HUES64 (cell line): ENCODE measurements around the gene EIF3K.
A peak's percentile ranks its signal among the peaks of the same experiment; 100 is the strongest.
"Not testable (repeated sequence)": the region's sequence is repeated elsewhere in the genome, so short reads cannot be mapped to it uniquely, and the experiment has no call there.

ENCODE experiments used
- H3K27ac ChIP-seq: 2 replicates; pipeline ENCODE4 v1.7.0; 2013; ENCODE audit warnings: low read depth, low read length, inconsistent platforms
- H3K27me3 ChIP-seq: 2 replicates; pipeline ENCODE4 v1.6.1; 2013; ENCODE audit warnings: mild to moderate bottlenecking, low read length; ENCODE audit not compliant: insufficient read depth
- H3K36me3 ChIP-seq: 2 replicates; pipeline ENCODE4 v1.6.1; 2013; ENCODE audit warnings: mild to moderate bottlenecking, low read length; ENCODE audit not compliant: insufficient read depth
- H3K4me1 ChIP-seq: 2 replicates; pipeline ENCODE4 v1.6.1; 2013; ENCODE audit warnings: mild to moderate bottlenecking, low read length, moderate library complexity; ENCODE audit not compliant: insufficient read depth
- H3K4me3 ChIP-seq: 2 replicates; pipeline ENCODE4 v1.5.1; 2013; ENCODE audit warnings: mild to moderate bottlenecking, low read length, moderate library complexity
- H3K9ac ChIP-seq: 2 replicates; pipeline ENCODE4 v1.6.1; 2013; ENCODE audit warnings: mild to moderate bottlenecking, low read depth, low read length
- H3K9me3 ChIP-seq: 2 replicates; pipeline ENCODE4 v1.6.1; 2013; ENCODE audit warnings: low read depth, low read length; ENCODE audit not compliant: insufficient read depth
- WGBS: fragments of 150-250, 120-280 bp; methylation state at CpG from one replicate; pipeline ENCODE4 v1.1.7; 2013; ENCODE audit warnings: missing lambda C conversion rate; 5-methylcytosine and 5-hydroxymethylcytosine counted together

The EIF3K gene

DNA sequence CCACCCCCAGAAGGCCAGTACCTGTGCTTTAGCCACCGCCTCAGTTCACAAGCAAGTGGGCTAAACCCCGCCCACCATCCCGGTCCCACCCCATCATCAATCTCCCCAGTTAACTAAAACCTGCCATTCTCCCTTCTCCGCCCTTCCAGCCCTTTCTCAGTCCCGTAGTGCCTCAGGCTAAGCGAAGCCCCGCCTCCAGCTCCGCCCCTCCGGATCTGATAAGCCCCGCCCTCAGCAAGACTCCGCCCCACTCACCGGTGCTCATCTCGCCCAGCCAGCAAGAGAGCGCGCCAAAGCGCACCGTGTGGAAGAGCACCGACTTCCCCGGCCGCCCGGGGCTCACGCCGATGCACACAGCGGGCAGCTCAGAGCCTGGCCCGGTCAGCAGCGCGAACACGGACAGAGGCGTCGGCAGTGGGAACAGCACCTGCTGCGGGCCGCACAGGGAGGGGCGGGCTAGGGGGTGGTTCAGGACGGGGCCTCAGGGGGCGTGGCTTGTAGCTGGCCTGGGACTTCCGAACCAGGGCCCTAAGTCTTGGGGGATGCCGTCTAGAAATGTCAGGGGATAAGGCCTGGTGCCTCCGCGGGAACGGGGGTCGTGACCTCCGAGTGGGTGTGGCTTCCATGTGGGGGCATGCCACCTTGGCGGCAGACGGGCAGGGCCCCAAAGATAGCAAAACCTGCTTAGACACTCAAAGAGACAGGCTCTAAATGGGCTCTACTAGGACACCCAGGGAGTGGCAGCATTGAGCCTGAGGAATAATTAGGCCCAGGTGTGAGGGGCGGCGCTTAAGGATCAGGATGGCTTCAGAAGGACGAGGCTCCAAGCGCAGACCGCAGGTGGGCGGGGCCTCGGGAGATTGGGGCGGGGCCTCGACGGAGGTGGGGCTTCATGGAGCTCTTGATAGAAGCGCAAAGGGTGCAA is 22.7 kb upstream of the EIF3K start:
- 4% methylated on average over 55 of the region's 55 CpGs for WGBS
- Histone ChIP-seq H3K9me3 (no peaks in the 10 kb centered on the region), H3K9ac (0 out of 2 replicates have a peak overlapping the region, but pooled peaks have one; percentile 14), H3K36me3 (no peaks in the 10 kb centered on the region), H3K27ac (peak overlapping the region; percentile 75), H3K27me3 (no peaks in the 10 kb centered on the region), H3K4me1 (no peaks in the 10 kb centered on the region), H3K4me3 (peak overlapping the region; percentile 66)

DNA sequence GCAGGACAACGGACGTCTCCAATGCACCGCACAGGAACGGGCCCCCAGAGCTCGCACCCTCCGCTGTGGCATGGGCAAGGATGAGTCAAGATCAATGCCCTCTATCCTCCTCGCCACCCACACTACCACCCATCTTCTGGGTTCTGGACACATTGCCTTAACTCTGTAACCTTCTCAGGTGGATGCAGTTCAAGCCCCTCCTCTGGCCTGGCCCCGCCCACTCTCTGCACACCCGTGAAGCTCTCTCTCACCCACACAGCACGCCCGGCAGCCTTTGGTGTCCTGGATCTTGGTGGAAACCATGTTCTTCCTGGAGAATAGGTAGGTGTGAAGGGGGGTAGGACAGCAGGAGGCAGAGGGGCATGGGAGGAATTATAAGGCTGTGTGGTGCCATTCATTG is 21.9 kb upstream of the EIF3K start:
- no peaks in the 10 kb centered on the region for H3K27me3 ChIP-seq
- no peaks in the 10 kb centered on the region for H3K9me3 ChIP-seq
- no peaks in the 10 kb centered on the region for H3K4me1 ChIP-seq
- H3K4me3 ChIP-seq, result peak overlapping the region; percentile 66; the same call in 1 of the 2 replicates
- no peak overlapping the region for H3K27ac ChIP-seq
- WGBS, result 87% methylated on average over 11 of the region's 11 CpGs
- H3K9ac ChIP-seq, result no peak overlapping the region
- H3K36me3 ChIP-seq, result no peaks in the 10 kb centered on the region

DNA sequence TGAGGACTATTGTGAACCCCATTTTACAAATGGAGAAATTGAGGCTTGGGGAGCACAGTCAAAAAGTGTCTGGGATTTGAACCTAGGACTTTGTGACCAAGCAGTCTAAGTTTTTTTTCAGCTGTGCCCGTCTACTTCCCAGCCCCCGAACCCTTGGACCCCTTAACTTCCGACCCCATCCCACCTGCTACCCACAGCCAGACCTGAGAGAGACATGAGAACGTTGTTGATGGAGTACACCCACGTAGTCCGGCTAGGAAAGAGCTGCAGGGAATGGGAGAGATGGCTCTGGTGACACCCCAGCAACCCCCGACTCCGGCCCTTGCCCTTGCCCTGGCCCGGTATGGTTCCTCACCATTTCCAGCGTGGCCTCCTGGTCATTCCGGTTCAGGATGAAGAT is 19.3 kb upstream of the EIF3K start:
- no peaks in the 10 kb centered on the region for H3K4me1 ChIP-seq
- no peak overlapping the region for H3K4me3 ChIP-seq
- WGBS, result 92% methylated on average over 11 of the region's 11 CpGs
- no peaks in the 10 kb centered on the region for H3K27me3 ChIP-seq
- H3K9ac ChIP-seq, result no peak overlapping the region
- no peaks in the 10 kb centered on the region for H3K9me3 ChIP-seq
- H3K27ac ChIP-seq, result no peak overlapping the region
- H3K36me3 ChIP-seq, result no peaks in the 10 kb centered on the region

DNA sequence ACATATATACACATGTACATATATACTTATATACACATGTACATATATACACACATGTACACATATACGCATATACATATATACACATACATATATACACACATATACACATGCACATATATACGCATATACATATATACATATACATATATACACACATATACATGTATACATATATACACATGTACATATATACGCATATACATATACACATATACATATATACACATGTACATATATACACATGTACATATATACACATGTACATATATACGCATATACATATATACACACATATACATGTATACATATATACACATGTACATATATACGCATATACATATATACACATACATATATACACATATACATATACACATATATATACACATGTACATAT is 16.1 kb upstream of the EIF3K start:
- H3K4me3 ChIP-seq, H3K27ac ChIP-seq, H3K4me1 ChIP-seq, H3K9ac ChIP-seq, H3K9me3 ChIP-seq, H3K36me3 ChIP-seq, H3K27me3 ChIP-seq: not testable (repeated sequence)
- 94% methylated on average over 5 of the region's 5 CpGs for WGBS

DNA sequence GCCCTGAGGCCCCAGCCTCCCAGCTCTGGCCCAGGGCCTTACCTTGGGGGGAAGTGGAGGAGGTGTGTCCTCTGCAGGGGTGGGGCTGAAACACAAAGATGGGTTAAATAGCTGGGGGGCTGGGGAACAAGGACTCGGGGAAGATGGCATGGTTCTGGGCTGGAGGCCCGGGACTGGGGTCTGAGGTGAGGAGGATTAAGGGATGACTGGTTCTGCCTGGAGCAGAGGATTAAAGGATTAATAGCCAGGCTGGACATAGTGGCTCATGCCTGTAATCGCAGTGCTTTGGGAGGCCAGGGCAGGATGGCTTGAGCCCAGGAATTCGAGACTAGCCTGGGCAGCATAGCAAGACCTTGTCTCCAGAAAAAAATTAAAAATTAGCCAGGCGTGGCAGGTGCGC is 12.9 kb upstream of the EIF3K start:
- H3K9me3 ChIP-seq, result no peaks in the 10 kb centered on the region
- H3K9ac ChIP-seq, result no peak overlapping the region
- H3K4me3 ChIP-seq, result no peak overlapping the region
- no peak overlapping the region for H3K27ac ChIP-seq
- H3K36me3 ChIP-seq, result no peaks in the 10 kb centered on the region
- 90% methylated on average over 6 of the region's 6 CpGs for WGBS
- H3K27me3 ChIP-seq, result no peaks in the 10 kb centered on the region
- H3K4me1 ChIP-seq, result no peaks in the 10 kb centered on the region

DNA sequence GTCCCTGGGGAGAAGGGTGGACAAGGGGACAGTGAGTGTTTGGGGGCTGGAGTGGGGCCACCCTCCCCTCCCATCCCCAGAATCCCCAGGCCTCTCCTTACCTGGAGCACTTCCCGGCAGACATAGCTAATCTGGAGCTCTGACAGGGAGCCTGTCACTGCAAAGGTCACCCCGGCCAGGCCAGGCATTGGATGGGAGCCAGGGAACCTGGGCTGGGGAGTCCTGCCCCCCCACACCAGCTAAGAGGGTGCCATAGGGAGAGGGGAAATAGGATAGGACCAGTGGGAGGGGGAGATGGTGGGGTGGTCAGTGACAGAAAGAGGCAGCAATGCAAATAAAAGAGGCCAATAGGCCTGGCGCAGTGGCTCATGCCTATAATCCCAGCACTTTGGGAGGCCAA is 4.7 kb upstream of the EIF3K start:
- Histone ChIP-seq H3K27ac (no peak overlapping the region), H3K27me3 (no peaks in the 10 kb centered on the region), H3K36me3 (no peaks in the 10 kb centered on the region), H3K9me3 (no peaks in the 10 kb centered on the region), H3K9ac (no peak overlapping the region), H3K4me3 (no peak overlapping the region), H3K4me1 (peaks cover 6% of the 10 kb centered on the region)
- 83% methylated on average over 3 of the region's 3 CpGs for WGBS

DNA sequence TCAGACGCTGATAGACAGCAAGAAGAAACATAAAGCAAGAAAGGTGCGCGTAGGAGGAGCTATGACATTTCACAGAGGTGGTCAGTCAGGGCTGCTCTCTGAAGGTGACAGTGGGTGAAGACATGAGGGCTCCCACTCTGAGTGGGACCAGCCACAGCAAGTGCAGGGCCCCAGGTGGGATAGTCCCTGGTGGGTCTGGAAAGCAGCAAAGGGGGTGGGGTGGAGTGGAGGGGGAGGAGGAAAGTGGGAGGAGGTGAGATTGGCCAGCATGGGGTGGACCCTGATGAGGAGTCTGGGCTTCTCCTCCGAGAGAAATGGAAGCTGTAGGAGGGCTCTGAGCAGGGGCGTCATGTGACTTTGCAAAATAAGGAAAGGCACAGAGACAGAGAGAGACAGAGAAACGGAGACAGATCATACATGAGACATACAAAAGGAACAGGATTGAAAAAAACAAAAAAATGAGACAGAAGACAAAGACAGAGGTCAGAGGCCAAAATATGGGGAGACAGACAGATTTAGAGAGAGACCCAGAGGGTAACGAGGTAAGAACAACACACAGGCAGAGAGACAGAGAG is 3.9 kb upstream of the EIF3K start:
- Histone ChIP-seq H3K9me3 (no peaks in the 10 kb centered on the region), H3K27me3 (no peaks in the 10 kb centered on the region), H3K27ac (no peak overlapping the region), H3K4me1 (peaks cover 10% of the 10 kb centered on the region), H3K9ac (no peak overlapping the region), H3K4me3 (no peak overlapping the region), H3K36me3 (peaks cover 2% of the 10 kb centered on the region)
- 80% methylated on average over 7 of the region's 7 CpGs for WGBS

DNA sequence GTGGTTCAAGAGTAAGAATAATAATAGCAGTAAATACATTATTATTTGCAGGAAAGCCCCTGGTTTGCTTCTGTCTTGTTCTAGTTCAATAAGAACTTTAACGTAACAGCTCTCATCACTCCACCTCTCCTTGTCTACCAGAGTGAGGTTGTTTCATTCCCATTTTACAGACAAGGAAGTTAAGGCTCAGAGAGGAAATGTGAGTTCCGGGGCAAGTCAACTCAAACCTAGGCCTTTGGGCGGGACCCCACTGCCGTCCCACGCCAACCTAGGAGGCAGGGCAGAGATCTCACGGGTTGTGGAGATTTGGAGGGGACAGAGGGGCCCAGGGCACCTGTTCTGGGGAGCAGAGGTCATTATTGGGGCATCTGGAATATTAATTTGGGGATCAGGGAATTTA is 2.7 kb upstream of the EIF3K start:
- H3K9ac ChIP-seq, result no peak overlapping the region
- peaks cover 10% of the 10 kb centered on the region for H3K4me1 ChIP-seq
- 97% methylated on average over 6 of the region's 6 CpGs for WGBS
- H3K27ac ChIP-seq, result no peak overlapping the region
- H3K36me3 ChIP-seq, result peaks cover 13% of the 10 kb centered on the region
- no peak overlapping the region for H3K4me3 ChIP-seq
- no peaks in the 10 kb centered on the region for H3K27me3 ChIP-seq
- no peaks in the 10 kb centered on the region for H3K9me3 ChIP-seq

DNA sequence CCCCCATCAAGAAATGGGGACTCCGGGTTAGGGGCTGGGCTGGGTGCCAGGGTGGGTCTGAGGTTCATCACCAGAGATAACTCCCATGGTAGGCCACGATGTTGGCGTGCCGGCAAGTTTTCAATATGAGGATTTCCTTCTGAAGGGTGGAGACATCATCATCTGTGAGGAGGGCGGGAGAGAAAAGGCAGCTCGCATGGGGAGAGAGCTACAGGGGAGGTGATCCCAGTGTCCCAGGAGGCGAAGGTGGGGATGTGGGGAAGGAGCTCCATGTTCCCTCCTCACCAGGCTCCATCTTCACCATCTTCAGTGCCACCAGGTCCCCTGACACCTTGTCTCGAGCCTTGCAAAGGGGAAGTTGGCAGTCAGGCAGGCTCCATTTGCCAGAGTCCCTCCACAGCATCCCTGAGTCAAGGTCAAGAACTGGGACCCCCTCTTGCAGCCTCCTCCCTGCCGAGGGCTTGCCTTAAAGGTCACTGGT is 1.7 kb upstream of the EIF3K start:
- no peak overlapping the region for H3K27ac ChIP-seq

DNA sequence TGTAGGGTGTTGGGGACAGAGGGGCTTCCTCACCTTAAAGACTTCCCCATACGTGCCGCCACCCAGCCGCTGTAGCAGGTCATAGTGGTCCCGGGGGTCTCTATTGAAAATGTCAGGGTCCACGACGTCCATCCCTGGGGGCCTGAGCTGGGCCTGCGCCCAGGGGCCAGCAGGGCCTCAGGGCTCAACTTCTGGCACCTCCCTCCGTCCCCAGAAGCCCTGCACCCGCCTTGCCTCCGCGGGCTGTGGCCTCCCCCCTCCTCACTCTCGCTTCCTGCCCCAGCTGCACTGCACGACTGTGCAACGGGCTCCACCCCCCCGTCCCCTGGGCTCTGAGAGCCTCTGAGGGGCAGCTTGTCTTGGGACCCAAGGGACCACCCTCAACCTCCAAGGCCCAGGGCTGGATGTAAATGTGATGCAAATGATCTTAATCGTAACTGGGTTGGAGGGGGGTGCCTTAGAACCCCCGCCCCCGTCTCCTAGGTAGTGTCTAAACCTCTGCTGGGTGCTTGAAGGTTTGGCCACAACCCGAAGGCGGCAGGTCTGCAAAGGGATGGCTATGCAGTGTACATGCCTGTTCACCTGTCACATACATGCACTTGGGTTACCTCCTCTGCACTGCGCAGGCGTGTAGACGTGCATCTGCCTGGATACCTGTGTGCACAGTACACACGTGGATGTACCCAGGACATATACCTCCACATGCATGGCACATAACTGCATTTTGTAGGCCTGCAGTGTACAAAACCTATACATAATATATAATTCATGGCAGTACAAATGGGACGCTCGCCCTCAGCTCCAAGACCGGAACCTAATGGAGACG is 1.0 kb upstream of the EIF3K start, which contains the start of gene MAP4K1:
Gene MAP4K1, minus strand, starts transcription at position 190 of the 826 bp plus-strand sequence. Its CDS starts 58 bp downstream, at position 132.
- no peaks in the 10 kb centered on the region for H3K9me3 ChIP-seq
- H3K36me3 ChIP-seq, result peaks cover 30% of the 10 kb centered on the region
- 69% methylated on average over 28 of the region's 28 CpGs for WGBS

More for the DNA sequence above, 1.7 kb upstream of the EIF3K start:
- Histone ChIP-seq H3K4me1 (peaks cover 10% of the 10 kb centered on the region), H3K36me3 (peaks cover 24% of the 10 kb centered on the region), H3K9me3 (no peaks in the 10 kb centered on the region), H3K27me3 (no peaks in the 10 kb centered on the region), H3K4me3 (no peak overlapping the region), H3K9ac (0 out of 2 replicates have a peak overlapping the region, but pooled peaks have one; percentile 8)
- 95% methylated on average over 7 of the region's 9 CpGs for WGBS

More for the DNA sequence above, 1.0 kb upstream of the EIF3K start, which contains the start of gene MAP4K1:
- Histone ChIP-seq H3K27ac (peak within 1 kb of the TSS; percentile 80), H3K4me3 (peak within 1 kb of the TSS; percentile 75), H3K4me1 (peaks cover 10% of the 10 kb centered on the region), H3K9ac (peak within 1 kb of the TSS; percentile 83), H3K27me3 (no peaks in the 10 kb centered on the region)
